ENCODE data around the gene ABHD12.
"Not testable (repeated sequence)": the region's sequence is repeated elsewhere in the genome, so short reads cannot be mapped to it uniquely, and the experiment has no call there.

Gene ABHD12

GRCh38 chr20:25275813-25276532 lies 114.7 kb downstream of the ABHD12 start:
- no peak for DNase-seq

GRCh38 chr20:25274891-25275812 lies 115.5 kb downstream of the ABHD12 start:
- no peak for DNase-seq

GRCh38 chr20:25274481-25274880 lies 116.2 kb downstream of the ABHD12 start:
- no peak for DNase-seq

GRCh38 chr20:25273541-25274358 lies 116.9 kb downstream of the ABHD12 start:
- DNase-seq: no peak

- no peak for DNase-seq
These were observed 117.6 kb downstream of the ABHD12 start for GRCh38 chr20:25273046-25273445.

GRCh38 chr20:25272223-25273000 lies 118.2 kb downstream of the ABHD12 start:
- no peak for DNase-seq

GRCh38 chr20:25271486-25272222 lies 119.0 kb downstream of the ABHD12 start:
- no peak for DNase-seq

- DNase-seq: no peak
These were observed 119.8 kb downstream of the ABHD12 start for GRCh38 chr20:25270829-25271251.

- no peak for DNase-seq
These were observed 120.8 kb downstream of the ABHD12 start for GRCh38 chr20:25269833-25270170.

- no peak for DNase-seq
These were observed 121.4 kb downstream of the ABHD12 start for GRCh38 chr20:25269057-25269832.

- not testable (repeated sequence) for DNase-seq
These were observed 129.7 kb downstream of the ABHD12 start for GRCh38 chr20:25260770-25261437.

- no peak for DNase-seq
These were observed 130.8 kb downstream of the ABHD12 start for GRCh38 chr20:25259788-25260254.

- DNase-seq: no peak
These were observed 131.3 kb downstream of the ABHD12 start for GRCh38 chr20:25259358-25259757.

GRCh38 chr20:25258828-25259227 lies 131.8 kb downstream of the ABHD12 start:
- no peak for DNase-seq

GRCh38 chr20:25258476-25258805 lies 132.2 kb downstream of the ABHD12 start:
- no peak for DNase-seq

- no peak for DNase-seq
These were observed 132.7 kb downstream of the ABHD12 start for GRCh38 chr20:25257756-25258475.

GRCh38 chr20:25257130-25257529 lies 133.5 kb downstream of the ABHD12 start:
- DNase-seq: no peak

GRCh38 chr20:25256226-25256859 lies 134.3 kb downstream of the ABHD12 start:
- no peak for DNase-seq
